OCI-LY7 (cell line): ENCODE measurements around the gene NPIPB8.

Experiments
- CTCF ChIP-seq: fragments of 200-600 bp; sonication (generic); conservative IDR thresholded peaks from 2 replicates; pipeline ENCODE4 v1.5.1; 2014; ENCODE audit warnings: mild to moderate bottlenecking, antibody characterized with exemption, low read length, moderate library complexity, mixed read lengths
- EZH2phosphoT487 ChIP-seq: fragments of 200-600 bp; sonication (generic); IDR thresholded peaks from 2 replicates; pipeline ENCODE4 v1.6.1; 2018; ENCODE audit warnings: low read depth, borderline replicate concordance, mild to moderate bottlenecking, mixed run types, antibody characterized with exemption, low read length, moderate library complexity, mixed read lengths

DNA sequence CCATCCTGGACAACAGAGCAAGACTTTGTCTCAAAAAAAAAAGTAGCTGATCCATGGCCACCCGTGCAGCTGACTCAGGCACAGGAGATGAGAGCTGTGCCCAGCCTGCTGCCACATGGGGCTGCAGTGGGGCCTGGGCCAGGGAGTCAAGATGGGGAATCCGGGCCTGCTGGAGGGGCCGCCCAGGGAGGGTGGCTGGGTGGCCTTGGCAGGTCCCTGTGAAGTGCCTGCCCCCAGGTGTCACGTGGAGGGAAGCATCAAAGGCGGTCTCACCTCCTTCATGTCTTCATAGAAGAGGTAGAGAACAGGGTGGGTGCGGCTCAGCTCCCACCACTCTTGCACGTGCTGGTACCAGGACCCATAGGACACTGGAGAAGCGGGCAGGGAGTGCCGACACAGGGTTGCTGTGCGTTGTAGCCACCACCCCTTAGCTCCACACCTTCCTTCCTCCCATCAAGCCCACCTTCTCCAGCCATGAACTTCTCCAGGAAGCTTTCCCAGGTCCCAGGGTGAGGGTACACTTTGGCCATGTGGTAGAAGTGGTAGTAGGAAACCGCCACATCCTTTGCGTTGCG lies 44.8 kb upstream of the NPIPB8 start:
- TF ChIP-seq CTCF (no peak), EZH2phosphoT487 (no peak)
